Cardiac fibroblast (primary cell): ENCODE data around the gene MTURN.
A peak's percentile ranks its signal among the peaks of the same experiment; 100 is the strongest.

Experiments used
- DNase-seq, 2 donors: peaks; one replicate each; pipeline versions ENCODE4 v3.0.0 to v3.0.0-alpha.2; 2010; ENCODE audit warnings: low read depth in 2 of 2
- H3K4me3 ChIP-seq, 2 donors: replicated peaks in 1 of 2; 1 replicate in 1 of 2; 2 replicates in 1 of 2; pipeline ENCODE4 v1.5.1; 2011; ENCODE audit warnings: low read depth in 2 of 2, low read length in 2 of 2, mild to moderate bottlenecking in 2 of 2, moderate library complexity in 1 of 2
- CTCF ChIP-seq: IDR thresholded peaks from one replicate; pipeline ENCODE4 v1.5.1; 2011; ENCODE audit warnings: low read depth, mild to moderate bottlenecking, low read length, inconsistent platforms

MTURN gene

GRCh38 chr7:30136117-30136731, 1.4 kb downstream of the MTURN start:
- no peak for DNase-seq
- no peak for TF ChIP-seq CTCF
- H3K4me3 ChIP-seq: peak overlapping the region; percentile 81 to 94

- TF ChIP-seq CTCF: no peak
- no peak for DNase-seq
- peak overlapping the region in 1 of 2 donors; percentile 94 for H3K4me3 ChIP-seq
Observed at GRCh38 chr7:30136743-30137485, 2.1 kb downstream of the MTURN start.

DNA sequence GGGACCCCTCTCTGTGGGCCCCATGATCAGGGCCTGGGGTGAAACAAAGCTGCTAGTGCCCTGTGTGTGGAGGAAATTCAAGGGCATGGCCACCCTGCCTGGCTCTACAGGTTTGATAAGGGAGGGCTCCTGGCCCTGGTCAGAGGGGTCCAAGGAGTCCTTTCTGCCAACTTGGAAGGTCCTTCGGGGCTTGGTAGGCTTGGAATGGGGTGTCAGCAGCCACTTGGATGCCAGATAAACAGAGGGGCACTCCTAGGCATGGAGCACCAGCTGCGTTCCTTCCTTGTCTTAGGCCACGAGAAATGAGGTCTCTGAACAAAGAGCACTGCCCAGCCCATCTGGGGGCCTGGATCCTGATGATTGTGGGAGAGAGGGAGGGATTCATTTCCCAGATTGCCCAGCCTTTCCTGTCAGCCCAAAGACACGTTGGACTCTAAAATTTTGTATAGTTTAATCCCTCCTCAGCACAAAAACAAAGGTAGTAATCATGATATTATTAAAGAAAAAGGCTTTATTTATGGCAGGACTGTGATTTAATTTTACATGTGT, 5.1 kb downstream of the MTURN start:
- no peak for DNase-seq
- H3K4me3 ChIP-seq: no peak overlapping the region
- no peak for TF ChIP-seq CTCF

- H3K4me3 ChIP-seq: no peak overlapping the region
- TF ChIP-seq CTCF: no peak
- DNase-seq: no peak
Observed at GRCh38 chr7:30140456-30140855, 5.7 kb downstream of the MTURN start.

DNA sequence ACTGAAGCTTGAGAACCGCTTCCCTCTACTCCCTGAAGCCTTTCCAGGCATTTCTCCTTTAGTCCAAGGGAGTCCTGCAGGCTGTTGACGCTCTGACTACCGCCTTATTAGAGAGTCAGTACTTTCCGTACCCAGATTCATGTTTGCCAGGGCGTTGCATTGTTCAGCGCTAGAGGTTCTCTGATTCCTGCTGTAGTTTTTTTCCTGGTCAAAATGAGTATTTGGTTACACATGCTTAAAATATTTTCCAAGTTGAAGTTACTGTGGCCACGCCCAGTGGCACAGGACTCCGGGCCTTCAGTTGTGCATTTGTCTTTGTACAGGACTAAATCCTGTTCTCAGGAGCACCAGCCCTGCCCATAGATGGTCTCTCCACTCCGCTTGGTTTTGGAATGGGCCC, 7.9 kb downstream of the MTURN start:
- peak; percentile 66 to 70 for DNase-seq
- no peak for TF ChIP-seq CTCF
- H3K4me3 ChIP-seq: no peak overlapping the region

- H3K4me3 ChIP-seq: no peak overlapping the region
- DNase-seq: peak; percentile 40 to 66
Observed at GRCh38 chr7:30143748-30144251, 9.0 kb downstream of the MTURN start.

More at GRCh38 chr7:30143748-30144251, 9.0 kb downstream of the MTURN start:
- no peak for TF ChIP-seq CTCF
